SU-DHL-6 (cell line): ENCODE measurements around the gene HOXC6.

Experiments
- H2AFZ ChIP-seq: fragments of 200-600 bp; sonication (generic); 2 replicates; pipeline ENCODE4 v1.6.1; 2014; ENCODE audit warnings: low read depth, mild to moderate bottlenecking, moderate library complexity, mixed read lengths, antibody characterized with exemption, low read length; ENCODE audit not compliant: severe bottlenecking
- H3F3A ChIP-seq: fragments of 200-600 bp; shearing (Covaris generic); 2 replicates; pipeline ENCODE4 v1.6.0; 2016; ENCODE audit warnings: antibody characterized with exemption, mild to moderate bottlenecking; ENCODE audit not compliant: insufficient read depth
- H3K27ac ChIP-seq: fragments of 200-600 bp; sonication (generic); 2 replicates; pipeline ENCODE4 v1.5.1; 2016; ENCODE audit warnings: low read depth, mild to moderate bottlenecking, low read length, moderate library complexity, mixed read lengths
- H3K27me3 ChIP-seq: fragments of 200-600 bp; sonication (generic), shearing (Covaris generic); 2 replicates; pipeline ENCODE4 v1.6.0; 2014; ENCODE audit warnings: mild to moderate bottlenecking, low read length
- H3K36me3 ChIP-seq: fragments of 200-600 bp; sonication (generic); 2 replicates; pipeline ENCODE4 v1.6.1; 2014; ENCODE audit warnings: mild to moderate bottlenecking, low read length, mixed read lengths
- H3K4me2 ChIP-seq: fragments of 300-600, 200-600 bp; shearing (Covaris generic), sonication (generic); 2 replicates; pipeline ENCODE4 v1.6.0; 2014; ENCODE audit warnings: low read length, low read depth, mild to moderate bottlenecking; ENCODE audit not compliant: poor library complexity, severe bottlenecking
- H3K4me3 ChIP-seq: fragments of 200-600 bp; sonication (generic); 2 replicates; pipeline ENCODE4 v1.5.1; 2014; ENCODE audit warnings: antibody characterized with exemption, low read length, mild to moderate bottlenecking, mixed read lengths; ENCODE audit not compliant: insufficient read depth, poor library complexity, severe bottlenecking
- H3K79me2 ChIP-seq: fragments of 200-600 bp; sonication (generic); 2 replicates; pipeline ENCODE4 v1.6.1; 2014; ENCODE audit warnings: mild to moderate bottlenecking, low read length, moderate library complexity; ENCODE audit not compliant: insufficient read depth
- H3K9ac ChIP-seq: fragments of 200-600 bp; sonication (generic); 2 replicates; pipeline ENCODE4 v1.7.0; 2014; ENCODE audit warnings: mild to moderate bottlenecking, low read length
- H3K9me2 ChIP-seq: fragments of 200-600 bp; sonication (generic); replicated peaks from 2 replicates; pipeline ENCODE4 v1.6.1; 2014; ENCODE audit warnings: low read length; ENCODE audit not compliant: insufficient read depth
- H3K9me3 ChIP-seq: fragments of 200-600 bp; sonication (generic); 2 replicates; pipeline ENCODE4 v1.6.1; 2014; ENCODE audit warnings: low read length, mixed read lengths; ENCODE audit not compliant: insufficient read depth
- H4K20me1 ChIP-seq: fragments of 200-600 bp; sonication (generic); 2 replicates; pipeline ENCODE4 v1.6.1; 2014; ENCODE audit warnings: low read depth, mild to moderate bottlenecking, antibody characterized with exemption, low read length, moderate library complexity, mixed read lengths
- CTCF ChIP-seq: fragments of 200-600 bp; sonication (generic); IDR thresholded peaks from one replicate; pipeline ENCODE4 v1.5.1; 2017; ENCODE audit warnings: antibody characterized with exemption, mild to moderate bottlenecking, low read length, moderate library complexity; ENCODE audit not compliant: insufficient read depth, poor library complexity, severe bottlenecking
- EZH2phosphoT487 ChIP-seq: fragments of 200-600 bp; sonication (generic), shearing (Covaris generic); conservative IDR thresholded peaks from 2 replicates; pipeline ENCODE4 v1.6.1; 2018; ENCODE audit warnings: mild to moderate bottlenecking, antibody characterized with exemption, low read length, moderate library complexity, mixed read lengths

Gene HOXC6

GRCh38 chr12:53992377-53992889 is 35.8 kb upstream of the HOXC6 start:
- no peak overlapping the region for H3K27ac ChIP-seq
- H3K4me2 ChIP-seq, result no peak overlapping the region
- H3K9me2 ChIP-seq, result no peaks in the 10 kb centered on the region
- no peaks in the 10 kb centered on the region for H3K9me3 ChIP-seq
- no peak overlapping the region for H3K4me3 ChIP-seq
- no peaks in the 10 kb centered on the region for H3K79me2 ChIP-seq
- no peak overlapping the region for H2AFZ ChIP-seq
- H3K9ac ChIP-seq, result no peak overlapping the region
- no peaks in the 10 kb centered on the region for H3K27me3 ChIP-seq
- no peaks in the 10 kb centered on the region for H4K20me1 ChIP-seq
- TF ChIP-seq EZH2phosphoT487 (no peak), CTCF (no peak)
- no peaks in the 10 kb centered on the region for H3F3A ChIP-seq
- no peaks in the 10 kb centered on the region for H3K36me3 ChIP-seq

GRCh38 chr12:53993162-53994008 is 34.9 kb upstream of the HOXC6 start:
- Histone ChIP-seq H3F3A (no peaks in the 10 kb centered on the region), H2AFZ (no peak overlapping the region), H3K27me3 (no peaks in the 10 kb centered on the region), H3K79me2 (no peaks in the 10 kb centered on the region), H3K9ac (no peak overlapping the region), H3K4me2 (no peak overlapping the region), H3K4me3 (no peak overlapping the region), H3K27ac (no peak overlapping the region), H3K36me3 (no peaks in the 10 kb centered on the region), H3K9me2 (no peaks in the 10 kb centered on the region), H3K9me3 (no peaks in the 10 kb centered on the region), H4K20me1 (no peaks in the 10 kb centered on the region)
- TF ChIP-seq CTCF (no peak), EZH2phosphoT487 (no peak)

GRCh38 chr12:53994009-53994263 is 34.3 kb upstream of the HOXC6 start:
- no peaks in the 10 kb centered on the region for H4K20me1 ChIP-seq
- no peaks in the 10 kb centered on the region for H3K27me3 ChIP-seq
- H3K36me3 ChIP-seq, result no peaks in the 10 kb centered on the region
- no peak overlapping the region for H3K9ac ChIP-seq
- H3K4me2 ChIP-seq, result no peak overlapping the region
- H3F3A ChIP-seq, result no peaks in the 10 kb centered on the region
- H3K27ac ChIP-seq, result no peak overlapping the region
- no peak overlapping the region for H2AFZ ChIP-seq
- H3K9me3 ChIP-seq, result no peaks in the 10 kb centered on the region
- no peak for TF ChIP-seq CTCF
- no peak for TF ChIP-seq EZH2phosphoT487
- H3K79me2 ChIP-seq, result no peaks in the 10 kb centered on the region
- no peaks in the 10 kb centered on the region for H3K9me2 ChIP-seq
- no peak overlapping the region for H3K4me3 ChIP-seq
